B cell (primary cell): ENCODE measurements around the gene GIGYF2. TPM values are rescaled to one million over a fixed set of nuclear protein-coding genes. Genes with fewer than 3 reads are reported as not detected.

Experiments used
- ATAC-seq: fragments of 200-7000 bp; cut with Tn5 transposase; one replicate; pipeline ENCODE4 v1.10.0; 2021; ENCODE audit warnings: low read depth, mild to moderate bottlenecking, moderate number of reproducible peaks, moderate library complexity
- CTCF ChIA-PET: fragments of 350-600 bp; sonication (Branson Sonifier 250); formaldehyde crosslinking; loops from one replicate; lab custom pipeline; 2021; ENCODE audit warnings: antibody characterized with exemption, inconsistent platforms; lab: Charles Lee
- POLR2A ChIA-PET: fragments of 350-600 bp; sonication (Branson Sonifier 250); formaldehyde crosslinking; loops from one replicate; lab custom pipeline; 2021; ENCODE audit warnings: antibody characterized with exemption; lab: Charles Lee
- DNase-seq: peaks from one replicate; pipeline ENCODE4 v3.0.0; 2013
- H2AFZ ChIP-seq: 2 replicates; pipeline ENCODE4 v1.6.1; 2012; ENCODE audit warnings: mild to moderate bottlenecking, low read depth, low read length; ENCODE audit not compliant: insufficient read depth, poor library complexity, severe bottlenecking
- H3K27ac ChIP-seq, 2 donors: 1 replicate in 1 of 2; 2 replicates in 1 of 2; pipeline ENCODE4 v1.5.1; 2012 to 2013; ENCODE audit warnings: low read length in 2 of 2, mild to moderate bottlenecking in 2 of 2, moderate library complexity in 1 of 2
- H3K27me3 ChIP-seq, 4 experiments: fragments of 200-600 bp in 1 of 4; sonication (generic) in 1 of 4; replicated peaks in 1 of 4; 1 replicate in 2 of 4; 2 replicates in 2 of 4; pipeline versions ENCODE4 v1.6.1 to v1.7.0; 2013 to 2016; ENCODE audit warnings: low read length in 3 of 4, mild to moderate bottlenecking in 2 of 4, mixed read lengths in 1 of 4, moderate library complexity in 1 of 4; ENCODE audit not compliant: insufficient read depth in 4 of 4, control insufficient read depth in 3 of 4; ENCODE audit errors: control extremely low read depth in 1 of 4
- H3K36me3 ChIP-seq, 2 experiments: replicated peaks in 1 of 2; 1 replicate in 1 of 2; 2 replicates in 1 of 2; pipeline versions ENCODE4 v1.6.1 to v1.7.1; 2013; ENCODE audit warnings: low read length in 1 of 2; ENCODE audit not compliant: insufficient read depth in 2 of 2, control insufficient read depth in 1 of 2; ENCODE audit errors: control extremely low read depth in 1 of 2, extremely low read depth in 1 of 2
- H3K4me1 ChIP-seq, 2 donors: fragments of 200-600 bp in 1 of 2; sonication (generic) in 1 of 2; 1 replicate in 1 of 2; 2 replicates in 1 of 2; pipeline versions ENCODE4 v1.5.1 to v1.6.1; 2013 to 2017; ENCODE audit warnings: low read length in 2 of 2; ENCODE audit not compliant: control insufficient read depth in 2 of 2, insufficient read depth in 2 of 2
- H3K4me2 ChIP-seq: replicated peaks from 2 replicates; pipeline ENCODE3; 2012; ENCODE audit warnings: mild to moderate bottlenecking, low read depth, low read length; ENCODE audit not compliant: poor library complexity, severe bottlenecking
- H3K4me3 ChIP-seq, 5 experiments: fragments of 200-600 bp in 1 of 5; sonication (generic) in 1 of 5; 1 replicate in 3 of 5; 2 replicates in 2 of 5; pipeline versions ENCODE4 v1.5.1 to v1.7.0; 2011 to 2016; ENCODE audit warnings: low read length in 4 of 5, mild to moderate bottlenecking in 4 of 5, low read depth in 2 of 5, control low read depth in 1 of 5, moderate library complexity in 1 of 5; ENCODE audit not compliant: insufficient read depth in 1 of 5; ENCODE audit errors: control extremely low read depth in 1 of 5, extremely low read depth in 1 of 5
- H3K79me2 ChIP-seq: fragments of 200-600 bp; sonication (generic); one replicate; pipeline ENCODE4 v1.6.0; 2016; ENCODE audit warnings: low read length; ENCODE audit not compliant: control insufficient read depth, insufficient read depth
- H3K9ac ChIP-seq: fragments of 200-600 bp; sonication (generic); 2 replicates; pipeline ENCODE4 v1.6.1; 2017; ENCODE audit warnings: mild to moderate bottlenecking, low read length, moderate library complexity
- H3K9me3 ChIP-seq, 3 donors: one replicate each; pipeline versions ENCODE4 v1.6.1 to v1.7.1; 2013; ENCODE audit warnings: low read length in 2 of 3; ENCODE audit not compliant: control insufficient read depth in 2 of 3, insufficient read depth in 1 of 3; ENCODE audit errors: control extremely low read depth in 1 of 3
- H4K20me1 ChIP-seq: 2 replicates; pipeline ENCODE4 v1.6.0; 2012; ENCODE audit warnings: mild to moderate bottlenecking, low read length; ENCODE audit not compliant: insufficient read depth, control insufficient read depth, poor library complexity, severe bottlenecking
- H3K27ac Mint-ChIP-seq: one replicate; pipeline ENCODE4 v1.8.0; 2021; ENCODE audit warnings: mixed read lengths
- H3K27me3 Mint-ChIP-seq: one replicate; pipeline ENCODE4 v1.8.0; 2021; ENCODE audit warnings: mixed read lengths
- H3K4me1 Mint-ChIP-seq: one replicate; pipeline ENCODE4 v1.8.0; 2021; ENCODE audit warnings: mixed read lengths
- H3K4me3 Mint-ChIP-seq: one replicate; pipeline ENCODE4 v1.8.0; 2021; ENCODE audit warnings: mixed read lengths
- H3K9me3 Mint-ChIP-seq: one replicate; pipeline ENCODE4 v1.8.0; 2022; ENCODE audit warnings: mixed read lengths; ENCODE audit not compliant: insufficient read depth
- EZH2 ChIP-seq: IDR thresholded peaks from 2 replicates; pipeline ENCODE4 v1.6.1; 2012; ENCODE audit warnings: borderline replicate concordance, low read depth, mild to moderate bottlenecking, moderate library complexity, low read length; ENCODE audit not compliant: insufficient read depth, poor library complexity, severe bottlenecking
- WGBS: methylation state at CpG from one replicate; pipeline ENCODE4 v1.1.5; 2013; ENCODE audit warnings: missing lambda C conversion rate; ENCODE audit not compliant: insufficient coverage; 5-methylcytosine and 5-hydroxymethylcytosine counted together
- intact Hi-C: fragments of 100-400 bp; cut with micrococcal nuclease; formaldehyde crosslinking; loops from one replicate; pipeline ENCODE4 v1.10.0; 2022
- polyA plus RNA-seq: library from polyadenylated mRNA; depleted of rRNA; stranded (reverse); fragments of >200 nt; gene quantifications from 2 replicates; pipeline ENCODE4 v1.2.3, GENCODE V29; 2012
- total RNA-seq, 2 donors: library from RNA; stranded (reverse); fragments of 120-200 nt in 1 of 2; gene quantifications; 1 replicate in 1 of 2; 2 replicates in 1 of 2; pipeline versions ENCODE4 v1.2.3 to v1.2.4, GENCODE V29; 2013 to 2022
- TF ChIP-seq, protein P1 (sequence below): fragments of 200-600 bp; IDR thresholded peaks from one replicate; pipeline ENCODE4 v1.8.0; 2022; ENCODE audit warnings: antibody characterized with exemption, mild to moderate bottlenecking

Gene GIGYF2
- total and polyA plus RNA-seq, 2 donors (not counting 1 experiment from before 2014, with no cell fraction given), result 7.2 to 108 TPM

DNA sequence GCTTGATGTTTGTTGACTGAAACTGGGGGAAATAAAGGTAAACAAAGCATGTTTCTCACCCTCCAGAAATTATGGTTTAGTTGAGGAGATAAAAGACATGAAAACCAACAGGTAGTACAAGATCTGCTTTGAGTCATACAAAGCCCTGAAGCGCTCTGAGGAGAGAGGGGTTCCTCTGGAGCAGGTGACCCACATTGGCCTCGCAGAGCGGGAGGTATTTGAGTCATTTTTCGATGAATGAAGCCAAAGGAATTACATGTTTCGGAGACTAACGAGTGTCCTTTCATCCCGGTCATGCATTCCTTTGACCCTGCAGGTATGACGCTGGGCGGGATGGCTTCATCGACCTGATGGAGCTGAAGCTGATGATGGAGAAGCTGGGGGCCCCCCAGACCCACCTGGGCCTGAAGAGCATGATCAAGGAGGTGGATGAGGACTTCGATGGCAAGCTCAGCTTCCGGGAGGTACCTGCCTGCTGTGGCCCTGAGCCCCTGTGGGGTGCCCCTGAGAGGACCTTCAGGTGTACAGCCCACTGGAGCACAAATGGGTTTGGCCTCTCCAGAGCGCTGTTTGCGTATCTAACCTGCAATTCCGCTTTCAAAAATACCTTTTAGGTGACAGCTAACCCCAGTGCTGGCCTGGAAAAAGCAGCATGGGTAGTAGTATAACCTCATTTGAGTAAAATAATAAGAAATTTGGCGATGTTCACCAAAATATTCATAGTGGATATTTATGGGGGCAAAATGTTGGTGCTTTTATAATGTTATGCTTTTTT is 34.5 kb upstream of the GIGYF2 start:
- Mint-ChIP-seq H3K4me3 (no peak overlapping the region), H3K27me3 (peaks cover 19% of the 10 kb centered on the region), H3K9me3 (no peaks in the 10 kb centered on the region), H3K27ac (no peak overlapping the region), H3K4me1 (no peaks in the 10 kb centered on the region)
- H3K9ac ChIP-seq, result no peak overlapping the region
- no peak for DNase-seq
- no peak overlapping the region for H2AFZ ChIP-seq
- H3K4me1 ChIP-seq, result no peaks in the 10 kb centered on the region
- no peaks in the 10 kb centered on the region for H3K9me3 ChIP-seq
- WGBS, result 95% methylated on average over 15 of the region's 16 CpGs
- peaks cover 0 to 4% (median 0%) of the 10 kb centered on the region in 4 experiments for H3K27me3 ChIP-seq
- no peaks in the 10 kb centered on the region for H4K20me1 ChIP-seq
- ATAC-seq, result no peak
- TF ChIP-seq, protein P1, sequence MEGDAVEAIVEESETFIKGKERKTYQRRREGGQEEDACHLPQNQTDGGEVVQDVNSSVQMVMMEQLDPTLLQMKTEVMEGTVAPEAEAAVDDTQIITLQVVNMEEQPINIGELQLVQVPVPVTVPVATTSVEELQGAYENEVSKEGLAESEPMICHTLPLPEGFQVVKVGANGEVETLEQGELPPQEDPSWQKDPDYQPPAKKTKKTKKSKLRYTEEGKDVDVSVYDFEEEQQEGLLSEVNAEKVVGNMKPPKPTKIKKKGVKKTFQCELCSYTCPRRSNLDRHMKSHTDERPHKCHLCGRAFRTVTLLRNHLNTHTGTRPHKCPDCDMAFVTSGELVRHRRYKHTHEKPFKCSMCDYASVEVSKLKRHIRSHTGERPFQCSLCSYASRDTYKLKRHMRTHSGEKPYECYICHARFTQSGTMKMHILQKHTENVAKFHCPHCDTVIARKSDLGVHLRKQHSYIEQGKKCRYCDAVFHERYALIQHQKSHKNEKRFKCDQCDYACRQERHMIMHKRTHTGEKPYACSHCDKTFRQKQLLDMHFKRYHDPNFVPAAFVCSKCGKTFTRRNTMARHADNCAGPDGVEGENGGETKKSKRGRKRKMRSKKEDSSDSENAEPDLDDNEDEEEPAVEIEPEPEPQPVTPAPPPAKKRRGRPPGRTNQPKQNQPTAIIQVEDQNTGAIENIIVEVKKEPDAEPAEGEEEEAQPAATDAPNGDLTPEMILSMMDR, result no peak
- TF ChIP-seq EZH2, result no peak
- H3K36me3 ChIP-seq, result no peaks in the 10 kb centered on the region
- ChIA-PET POLR2A (interaction anchor here (0.6 kb wide), 1 partner anchor 34 kb away, joined by 7 read pairs; the partner anchor contains the start of gene GIGYF2), CTCF (no interaction called here)
- H3K4me2 ChIP-seq, result no peak overlapping the region
- H3K4me3 ChIP-seq, result no peak overlapping the region
- no peaks in the 10 kb centered on the region for H3K79me2 ChIP-seq
- H3K27ac ChIP-seq, result no peak overlapping the region
- intact Hi-C loops, result no loop called here

DNA sequence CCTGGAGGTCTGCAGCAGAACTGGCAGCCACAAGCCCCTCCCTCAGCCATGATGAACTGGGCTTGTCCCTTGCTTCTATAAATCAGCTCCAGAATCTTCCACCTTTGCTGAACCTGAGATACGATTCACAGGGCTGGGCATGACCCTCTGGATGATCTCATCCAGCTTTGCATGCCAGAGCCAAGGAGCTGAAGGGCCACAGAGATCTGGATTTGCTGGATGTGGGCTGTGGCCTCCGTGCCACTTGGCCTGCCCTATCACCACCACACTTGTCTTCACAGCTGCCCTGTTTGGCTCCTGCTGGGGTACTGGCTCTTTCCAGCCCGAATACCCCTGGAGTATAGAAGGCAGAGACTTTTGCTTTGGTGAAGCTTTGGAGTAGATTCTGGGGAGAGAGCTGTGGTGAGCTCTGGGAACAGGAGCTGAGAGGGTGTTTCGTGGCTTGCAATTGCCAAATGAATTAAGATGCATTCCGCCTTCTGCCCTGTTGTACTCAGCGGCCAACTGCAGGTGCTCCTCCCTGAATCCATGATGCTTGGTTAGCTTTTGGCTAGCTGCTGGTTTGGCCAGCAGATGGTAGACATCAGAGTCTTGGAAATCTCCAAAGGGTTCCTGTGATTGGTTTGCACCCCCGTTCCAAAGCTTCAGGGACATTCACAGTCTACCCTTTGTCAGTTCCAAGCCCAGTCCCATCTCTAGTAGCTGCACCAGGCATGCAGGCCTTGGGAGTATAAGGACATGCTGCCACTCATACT is 30.9 kb upstream of the GIGYF2 start:
- no peak overlapping the region for H3K4me3 Mint-ChIP-seq
- WGBS, result 93% methylated on average over 5 of the region's 7 CpGs
- intact Hi-C loops, result no loop called here
- CTCF ChIA-PET, result no interaction called here
- ATAC-seq (no peak), DNase-seq (no peak)
- no peaks in the 10 kb centered on the region for H3K4me1 Mint-ChIP-seq
- POLR2A ChIA-PET, result no interaction called here
- H3K4me3 ChIP-seq, result no peak overlapping the region
- H3K27ac Mint-ChIP-seq, result no peak overlapping the region
- H3K4me1 ChIP-seq, result no peaks in the 10 kb centered on the region
- peaks cover 0 to 13% (median 0%) of the 10 kb centered on the region in 4 experiments for H3K27me3 ChIP-seq
- H3K9ac ChIP-seq, result no peak overlapping the region
- H3K27ac ChIP-seq, result no peak overlapping the region
- H4K20me1 ChIP-seq, result no peaks in the 10 kb centered on the region
- H3K79me2 ChIP-seq, result no peaks in the 10 kb centered on the region
- H3K4me2 ChIP-seq, result no peak overlapping the region
- H2AFZ ChIP-seq, result no peak overlapping the region
- H3K9me3 ChIP-seq, result no peaks in the 10 kb centered on the region
- H3K36me3 ChIP-seq, result no peaks in the 10 kb centered on the region
- TF ChIP-seq, protein P1, result no peak
- TF ChIP-seq EZH2, result no peak
- H3K9me3 Mint-ChIP-seq, result no peaks in the 10 kb centered on the region
- peaks cover 20% of the 10 kb centered on the region for H3K27me3 Mint-ChIP-seq
